ENCODE measurements around the gene VPS52.

Gene VPS52

DNA sequence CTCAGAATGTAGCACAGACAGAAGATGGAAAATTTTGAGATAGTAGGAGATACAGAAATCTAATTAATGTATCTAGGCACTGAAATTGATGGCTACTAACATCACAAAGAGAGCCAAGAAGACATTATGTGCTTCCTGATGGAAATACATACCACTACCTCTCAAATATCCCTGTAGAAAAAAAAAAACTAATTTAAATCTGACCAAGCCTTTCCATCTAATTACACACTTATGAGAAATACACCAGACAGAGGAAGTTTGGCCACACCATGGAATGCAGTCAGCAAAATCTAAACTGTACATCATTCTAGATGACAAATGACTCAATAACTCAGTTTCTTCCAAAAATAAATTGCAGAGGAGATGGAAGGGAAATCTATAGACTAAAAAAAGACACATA, 18.9 kb downstream of the VPS52 start:
- TF ChIP-seq, protein P1, sequence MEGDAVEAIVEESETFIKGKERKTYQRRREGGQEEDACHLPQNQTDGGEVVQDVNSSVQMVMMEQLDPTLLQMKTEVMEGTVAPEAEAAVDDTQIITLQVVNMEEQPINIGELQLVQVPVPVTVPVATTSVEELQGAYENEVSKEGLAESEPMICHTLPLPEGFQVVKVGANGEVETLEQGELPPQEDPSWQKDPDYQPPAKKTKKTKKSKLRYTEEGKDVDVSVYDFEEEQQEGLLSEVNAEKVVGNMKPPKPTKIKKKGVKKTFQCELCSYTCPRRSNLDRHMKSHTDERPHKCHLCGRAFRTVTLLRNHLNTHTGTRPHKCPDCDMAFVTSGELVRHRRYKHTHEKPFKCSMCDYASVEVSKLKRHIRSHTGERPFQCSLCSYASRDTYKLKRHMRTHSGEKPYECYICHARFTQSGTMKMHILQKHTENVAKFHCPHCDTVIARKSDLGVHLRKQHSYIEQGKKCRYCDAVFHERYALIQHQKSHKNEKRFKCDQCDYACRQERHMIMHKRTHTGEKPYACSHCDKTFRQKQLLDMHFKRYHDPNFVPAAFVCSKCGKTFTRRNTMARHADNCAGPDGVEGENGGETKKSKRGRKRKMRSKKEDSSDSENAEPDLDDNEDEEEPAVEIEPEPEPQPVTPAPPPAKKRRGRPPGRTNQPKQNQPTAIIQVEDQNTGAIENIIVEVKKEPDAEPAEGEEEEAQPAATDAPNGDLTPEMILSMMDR (IDR thresholded peaks at IDR 0.05): no peak

DNA sequence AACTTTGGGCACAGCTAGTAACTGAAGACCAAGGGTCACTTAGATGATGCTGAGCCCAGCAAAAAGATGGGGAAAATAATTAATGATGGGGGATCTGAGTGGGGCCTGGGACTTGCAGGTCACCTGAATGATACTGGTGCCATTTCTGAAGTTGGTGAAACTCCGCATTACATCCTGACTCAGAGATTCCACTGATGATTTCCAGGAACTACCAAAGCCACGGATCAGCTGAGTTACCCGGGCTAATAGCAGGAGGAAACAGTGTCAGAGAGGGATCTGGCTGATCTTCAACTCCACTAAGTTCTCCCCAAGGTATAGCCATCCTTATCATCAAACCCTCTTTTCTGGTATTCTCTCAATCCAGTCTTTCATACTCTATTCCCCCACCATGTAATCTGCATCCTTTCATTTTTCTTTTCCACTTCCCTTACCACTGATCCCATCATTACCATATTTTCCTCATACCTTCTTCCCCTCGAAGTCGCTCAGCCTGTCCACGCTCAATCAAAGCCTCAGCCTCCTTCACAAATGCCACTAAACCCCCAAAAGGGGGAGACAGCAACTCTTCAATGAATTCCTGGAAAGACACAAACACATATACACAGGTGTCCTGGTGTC, 20.2 kb downstream of the VPS52 start:
- TF ChIP-seq, protein P1 (IDR thresholded peaks at IDR 0.05): no peak

- TF ChIP-seq, protein P1 (IDR thresholded peaks at IDR 0.05): no peak
These were observed 20.9 kb downstream of the VPS52 start for GRCh38 chr6:33250731-33251130.

- TF ChIP-seq, protein P1 (IDR thresholded peaks at IDR 0.05): no peak
These were observed 21.7 kb downstream of the VPS52 start for GRCh38 chr6:33249732-33250630.

- TF ChIP-seq, protein P1 (IDR thresholded peaks at IDR 0.05): no peak
These were observed 22.5 kb downstream of the VPS52 start for GRCh38 chr6:33248932-33249731.

DNA sequence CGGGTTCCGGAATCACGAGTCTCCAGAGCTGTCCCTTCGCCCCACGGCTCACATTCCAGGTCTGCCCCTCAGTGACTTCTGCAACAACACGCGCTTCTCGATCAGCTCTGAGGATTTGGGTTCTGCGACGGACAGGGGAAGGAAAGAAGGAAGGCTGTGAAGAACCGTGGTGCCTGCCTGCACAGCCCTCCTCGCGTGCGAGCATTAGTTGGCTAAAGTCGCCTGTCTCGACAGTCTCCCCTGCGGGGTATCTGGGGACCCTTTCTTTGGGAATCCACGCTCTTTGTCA, 23.1 kb downstream of the VPS52 start:
- TF ChIP-seq, protein P1 (IDR thresholded peaks at IDR 0.05): peak; percentile 26; the same call in 1 of the 2 replicates

DNA sequence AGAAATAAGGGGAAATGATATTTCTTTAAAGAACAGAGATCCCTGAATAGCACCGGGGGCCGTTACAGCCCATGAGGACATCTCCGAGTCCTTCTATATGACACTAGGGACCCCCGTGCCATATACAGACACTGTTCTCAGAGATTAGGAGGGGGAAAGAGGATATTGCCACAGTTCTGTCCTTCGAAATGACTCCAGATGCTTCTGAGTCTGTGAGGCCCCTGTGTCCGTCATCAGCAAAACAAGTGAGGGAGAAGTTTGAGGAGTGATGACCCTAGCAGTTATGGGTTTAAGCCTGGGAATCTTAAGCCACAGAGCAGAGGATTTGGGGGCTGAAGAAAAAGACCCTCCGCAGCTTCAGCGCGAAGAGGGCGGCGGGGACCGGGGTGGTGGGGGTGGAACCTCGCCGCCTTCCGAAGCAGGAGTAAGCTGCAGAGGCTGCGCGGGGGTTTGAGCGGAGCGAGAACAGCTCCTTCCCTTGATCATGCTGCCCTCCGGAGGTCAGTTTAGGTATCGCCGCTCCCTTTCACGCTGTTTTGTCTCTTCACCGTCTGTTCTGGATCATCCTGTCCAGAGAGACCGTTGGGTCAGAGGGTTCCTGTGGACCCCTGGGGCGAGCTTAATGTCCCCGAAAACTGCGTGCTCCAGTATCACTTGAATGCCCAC, 23.6 kb downstream of the VPS52 start:
- TF ChIP-seq, protein P1 (IDR thresholded peaks at IDR 0.05): peak; percentile 71
